ENCODE measurements around the gene ZBTB7A.
A peak's percentile ranks its signal among the peaks of the same experiment; 100 is the strongest.

Gene ZBTB7A

GRCh38 chr19:4067396-4068046, 822 bp upstream of the ZBTB7A start (continued):
- peak; percentile 92 for TF ChIP-seq ZNF398 (tag by site-specific recombination; IDR thresholded peaks at IDR 0.05)
- no peak for TF ChIP-seq HOXD13 (CRISPR knock-in tag; IDR thresholded peaks at IDR 0.05; ENCODE audit: borderline replicate concordance)
- peak; percentile 30 for TF ChIP-seq PATZ1 (tag by site-specific recombination; IDR thresholded peaks at IDR 0.05)
- no peak for TF ChIP-seq KLF7 (tag by site-specific recombination; IDR thresholded peaks at IDR 0.05; ENCODE audit: borderline replicate concordance)
- TF ChIP-seq ZNF354C (tag by site-specific recombination; IDR thresholded peaks at IDR 0.05; ENCODE audit: borderline replicate concordance, low read depth): no peak
- TF ChIP-seq KLF9 (tag by site-specific recombination; IDR thresholded peaks at IDR 0.05; ENCODE audit: low read depth): peak; percentile 17; the same call in 1 of the 2 replicates
- peak; percentile 55 for TF ChIP-seq EGR2 (tag by site-specific recombination; IDR thresholded peaks at IDR 0.05; ENCODE audit: low read depth)
- peak; percentile 65 for TF ChIP-seq SP2 (tag by site-specific recombination; IDR thresholded peaks at IDR 0.05)
- no peak for TF ChIP-seq ZNF214 (tag by site-specific recombination; IDR thresholded peaks at IDR 0.05; ENCODE audit: borderline replicate concordance)
- TF ChIP-seq ZFP37 (tag by site-specific recombination; IDR thresholded peaks at IDR 0.05): no peak
- no peak for TF ChIP-seq PRDM1 (tag by site-specific recombination; IDR thresholded peaks at IDR 0.05)
- no peak for TF ChIP-seq ZNF707 (tag by site-specific recombination; IDR thresholded peaks at IDR 0.05)
- no peak for TF ChIP-seq MZF1 (tag by site-specific recombination; IDR thresholded peaks at IDR 0.05; ENCODE audit: borderline replicate concordance)
- TF ChIP-seq GLIS2 (tag by site-specific recombination; IDR thresholded peaks at IDR 0.05): peak; percentile 63
- TF ChIP-seq ZNF623 (tag by site-specific recombination; IDR thresholded peaks at IDR 0.05): no peak
- TF ChIP-seq ZNF266 (tag by site-specific recombination; IDR thresholded peaks at IDR 0.05; ENCODE audit: low read depth): no peak
- TF ChIP-seq ZNF174 (tag by site-specific recombination; IDR thresholded peaks at IDR 0.05): no peak
- TF ChIP-seq GLIS1 (tag by site-specific recombination; IDR thresholded peaks at IDR 0.05): peak; percentile 86
- 0 out of 2 replicates have a peak, but pooled peaks have one; percentile 37 for TF ChIP-seq HIC1 (tag by site-specific recombination; IDR thresholded peaks at IDR 0.05)
- 0 out of 2 replicates have a peak, but pooled peaks have one; percentile 16 for TF ChIP-seq ZEB2 (tag by site-specific recombination; IDR thresholded peaks at IDR 0.05)
- TF ChIP-seq ZXDB (tag by site-specific recombination; IDR thresholded peaks at IDR 0.05): no peak
- peak; percentile 87; the same call in 1 of the 2 replicates for TF ChIP-seq KLF8 (tag by site-specific recombination; IDR thresholded peaks at IDR 0.05)
- no peak for TF ChIP-seq GLI2 (tag by site-specific recombination; IDR thresholded peaks at IDR 0.05; ENCODE audit: borderline replicate concordance, low read depth)
- TF ChIP-seq ZNF248 (tag by site-specific recombination; IDR thresholded peaks at IDR 0.05): no peak
- TF ChIP-seq ZBTB44 (tag by site-specific recombination; IDR thresholded peaks at IDR 0.05): no peak
- TF ChIP-seq ZBTB10 (tag by site-specific recombination; IDR thresholded peaks at IDR 0.05): 0 out of 2 replicates have a peak, but pooled peaks have one; percentile 45
- TF ChIP-seq ZIC2 (tag by site-specific recombination; IDR thresholded peaks at IDR 0.05): peak; percentile 71
- peak; percentile 79 for TF ChIP-seq KLF1 (tag by site-specific recombination; IDR thresholded peaks at IDR 0.05)
- TF ChIP-seq ZBTB8A (tag by site-specific recombination; IDR thresholded peaks at IDR 0.05): no peak
- TF ChIP-seq ZNF10 (tag by site-specific recombination; IDR thresholded peaks at IDR 0.05): no peak

All from HEK293 (cell line).